Aorta (tissue), 5 donors: ENCODE measurements around the gene PABPN1. TPM values are rescaled to one million over a fixed set of nuclear protein-coding genes. Genes with fewer than 3 reads are reported as not detected.

ENCODE experiments used
- ATAC-seq: fragments of 200-7000 bp; cut with Tn5 transposase; one replicate; pipeline ENCODE4 v1.9.1; 2022; ENCODE audit warnings: moderate library complexity; ENCODE audit not compliant: low FRiP score
- DNase-seq, 2 donors: peaks; one replicate each; pipeline ENCODE4 v3.0.0-alpha.2; 2020
- H3K27ac ChIP-seq, 2 donors: one replicate each; pipeline ENCODE4 v1.5.1; 2013; ENCODE audit warnings: low read length in 2 of 2, mild to moderate bottlenecking in 2 of 2, moderate library complexity in 2 of 2, control low read depth in 1 of 2, inconsistent platforms in 1 of 2, low read depth in 1 of 2
- H3K27me3 ChIP-seq, 2 donors: one replicate each; pipeline ENCODE4 v1.6.1; 2013; ENCODE audit warnings: control low read depth in 1 of 2, low read length in 1 of 2, mild to moderate bottlenecking in 1 of 2, moderate library complexity in 1 of 2; ENCODE audit not compliant: insufficient read depth in 2 of 2, control insufficient read depth in 1 of 2
- H3K36me3 ChIP-seq, 2 donors: one replicate each; pipeline ENCODE4 v1.6.1; 2013; ENCODE audit warnings: control low read depth in 1 of 2, low read length in 1 of 2, mild to moderate bottlenecking in 1 of 2; ENCODE audit not compliant: insufficient read depth in 2 of 2, control insufficient read depth in 1 of 2
- H3K4me1 ChIP-seq, 2 donors: one replicate each; pipeline ENCODE4 v1.6.1; 2013; ENCODE audit warnings: low read length in 2 of 2, control low read depth in 1 of 2, mild to moderate bottlenecking in 1 of 2, moderate library complexity in 1 of 2; ENCODE audit not compliant: insufficient read depth in 2 of 2, control insufficient read depth in 1 of 2
- H3K4me3 ChIP-seq, 2 donors: one replicate each; pipeline ENCODE4 v1.5.1; 2013; ENCODE audit warnings: low read length in 2 of 2, control low read depth in 1 of 2, mild to moderate bottlenecking in 1 of 2
- H3K9me3 ChIP-seq: one replicate; pipeline ENCODE4 v1.6.1; 2013; ENCODE audit warnings: mild to moderate bottlenecking, low read length; ENCODE audit not compliant: control insufficient read depth
- WGBS, 2 donors: extraction: QIAGEN DNeasy Blood & Tissue Kit; methylation state at CpG; one replicate each; pipeline ENCODE4 v1.1.7; 2013; 5-methylcytosine and 5-hydroxymethylcytosine counted together
- intact Hi-C, 2 donors: fragments of 100-400 bp; cut with DNase I; formaldehyde crosslinking; loops; one replicate each; pipeline versions ENCODE4 v1.14.2 to v1.15.0; 2022
- polyA plus RNA-seq, 2 donors: library from polyadenylated mRNA; stranded (reverse); fragments of 200-250 nt; gene quantifications; one replicate each; pipeline ENCODE4 v1.2.3, GENCODE V29; 2013
- total RNA-seq, 2 donors: library from RNA; stranded (reverse); fragmentation: NEBNext Ultra II Directional; extraction: Animal tissue kit (Norgen Biotek cat#: 25700); gene quantifications; one replicate each; pipeline ENCODE4 v1.2.1, GENCODE V29; 2021
- donor health status: healthy with polysubstance abuse.
- donor health status: Bipolar disorder and iron deficiency.
- donor health status: DM: no; HTN: no; CAD: no.
- donor health status: DM: no; HTN: no; CAD: no.
- donor health status: DM: yes; HTN: yes; CAD: no.

PABPN1 gene
- total and polyA plus RNA-seq, 4 donors: 57.0 to 226 (median 123) TPM

GRCh38 chr14:23339506-23340268 lies 18.4 kb downstream of the PABPN1 start:
- 88 to 91% methylated on average over 1 of the region's 1 CpG for WGBS, 2 donors
- H3K36me3 ChIP-seq: no peaks in the 10 kb centered on the region
- H3K4me3 ChIP-seq: no peak overlapping the region
- no peaks in the 10 kb centered on the region for H3K9me3 ChIP-seq
- no peak for ATAC-seq
- H3K4me1 ChIP-seq: no peaks in the 10 kb centered on the region
- DNase-seq: no peak
- H3K27ac ChIP-seq: no peak overlapping the region
- intact Hi-C loops: no loop called here
- H3K27me3 ChIP-seq: no peaks in the 10 kb centered on the region

GRCh38 chr14:23344481-23344880 lies 23.2 kb downstream of the PABPN1 start:
- no peaks in the 10 kb centered on the region for H3K27me3 ChIP-seq
- ATAC-seq (no peak), DNase-seq (no peak)
- no peak overlapping the region for H3K27ac ChIP-seq
- 50 to 55% methylated on average over 3 of the region's 3 CpGs for WGBS, 2 donors
- no peaks in the 10 kb centered on the region for H3K36me3 ChIP-seq
- intact Hi-C loops: no loop called here
- H3K9me3 ChIP-seq: no peaks in the 10 kb centered on the region
- H3K4me3 ChIP-seq: no peak overlapping the region
- no peaks in the 10 kb centered on the region for H3K4me1 ChIP-seq

- Histone ChIP-seq H3K27me3 (no peaks in the 10 kb centered on the region), H3K4me1 (no peaks in the 10 kb centered on the region), H3K27ac (no peak overlapping the region), H3K9me3 (no peaks in the 10 kb centered on the region), H3K36me3 (no peaks in the 10 kb centered on the region), H3K4me3 (no peak overlapping the region)
- no peak for DNase-seq
- WGBS, 2 donors: 78 to 80% methylated on average over 12 to 13 of the region's 13 CpGs
- ATAC-seq: no peak
- intact Hi-C loops: no loop called here
These were observed 24.9 kb downstream of the PABPN1 start for GRCh38 chr14:23345987-23346692.

GRCh38 chr14:23346693-23347405 lies 25.6 kb downstream of the PABPN1 start:
- Histone ChIP-seq H3K36me3 (no peaks in the 10 kb centered on the region), H3K4me3 (no peak overlapping the region), H3K27ac (no peak overlapping the region), H3K4me1 (no peaks in the 10 kb centered on the region), H3K9me3 (no peaks in the 10 kb centered on the region), H3K27me3 (no peaks in the 10 kb centered on the region)
- WGBS, 2 donors: 83 to 84% methylated on average over 26 to 27 of the region's 27 CpGs
- ATAC-seq (no peak), DNase-seq (no peak)
- intact Hi-C loops: no loop called here

- no peaks in the 10 kb centered on the region for H3K4me1 ChIP-seq
- H3K27ac ChIP-seq: no peak overlapping the region
- H3K27me3 ChIP-seq: no peaks in the 10 kb centered on the region
- H3K4me3 ChIP-seq: no peak overlapping the region
- ATAC-seq: no peak
- 91 to 93% methylated on average over 19 of the region's 19 CpGs for WGBS, 2 donors
- intact Hi-C loops: no loop called here
- no peaks in the 10 kb centered on the region for H3K9me3 ChIP-seq
- H3K36me3 ChIP-seq: no peaks in the 10 kb centered on the region
- DNase-seq: no peak
These were observed 26.4 kb downstream of the PABPN1 start for GRCh38 chr14:23347406-23348296.

GRCh38 chr14:23348297-23348655 lies 27.0 kb downstream of the PABPN1 start:
- no peak for DNase-seq
- no peaks in the 10 kb centered on the region for H3K27me3 ChIP-seq
- H3K36me3 ChIP-seq: no peaks in the 10 kb centered on the region
- 89 to 91% methylated on average over 6 of the region's 6 CpGs for WGBS, 2 donors
- no peak overlapping the region for H3K4me3 ChIP-seq
- ATAC-seq: no peak
- no peaks in the 10 kb centered on the region for H3K4me1 ChIP-seq
- no peaks in the 10 kb centered on the region for H3K9me3 ChIP-seq
- intact Hi-C loops: no loop called here
- no peak overlapping the region for H3K27ac ChIP-seq

- H3K4me3 ChIP-seq: no peak overlapping the region
These were observed 28.0 kb downstream of the PABPN1 start for GRCh38 chr14:23349156-23349845.

More at GRCh38 chr14:23349156-23349845, 28.0 kb downstream of the PABPN1 start:
- Histone ChIP-seq H3K9me3 (no peaks in the 10 kb centered on the region), H3K4me1 (no peaks in the 10 kb centered on the region), H3K27me3 (no peaks in the 10 kb centered on the region), H3K27ac (no peak overlapping the region), H3K36me3 (no peaks in the 10 kb centered on the region)
- intact Hi-C loops: no loop called here
- DNase-seq (no peak), ATAC-seq (no peak)
- WGBS, 2 donors: 88 to 91% methylated on average over 8 of the region's 8 CpGs
